BE2C (cell line): ENCODE data around the gene CR2.

Experiments used
- DNase-seq: peaks from one replicate; pipeline ENCODE4 v3.0.0-alpha.2; 2020
- H3K27me3 ChIP-seq: fragments of 250-450 bp; sonication (Bioruptor Pico); 2 replicates; pipeline ENCODE4 v1.5.1; 2020; ENCODE audit warnings: mild to moderate bottlenecking
- H3K36me3 ChIP-seq: fragments of 250-450 bp; sonication (Bioruptor Pico); 2 replicates; pipeline ENCODE4 v1.5.1; 2020; ENCODE audit warnings: mild to moderate bottlenecking
- H3K4me1 ChIP-seq: fragments of 250-450 bp; sonication (Bioruptor Pico); 2 replicates; pipeline ENCODE4 v1.5.1; 2020
- H3K4me3 ChIP-seq: 2 replicates; pipeline ENCODE4 v1.5.1; 2011; ENCODE audit warnings: low read depth, low read length
- H3K9me3 ChIP-seq: fragments of 250-450 bp; sonication (Bioruptor Pico); 2 replicates; pipeline ENCODE4 v1.5.1; 2020
- TF ChIP-seq, protein P1 (sequence below): IDR thresholded peaks from 2 replicates; pipeline ENCODE4 v1.5.1; 2012; ENCODE audit warnings: mild to moderate bottlenecking, low read depth, low read length

Gene CR2

DNA sequence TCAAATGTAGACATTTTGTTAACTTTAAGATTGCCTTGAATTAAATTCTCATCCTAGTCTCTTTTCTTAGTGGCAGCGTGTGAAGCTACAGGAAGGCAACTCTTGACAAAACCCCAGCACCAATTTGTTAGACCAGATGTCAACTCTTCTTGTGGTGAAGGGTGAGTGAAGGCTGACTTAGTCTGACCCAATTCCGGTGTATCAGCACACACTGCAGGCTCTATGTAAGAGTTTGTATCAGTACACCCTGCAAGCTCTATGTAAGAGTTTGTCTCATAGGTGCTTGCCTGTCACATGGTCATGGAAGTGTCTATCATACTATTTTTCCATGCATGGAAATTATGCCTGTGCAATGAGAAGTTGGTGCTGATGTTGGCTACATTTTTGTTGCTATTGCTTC is 16.8 kb downstream of the CR2 start:
- Histone ChIP-seq H3K4me3 (no peak overlapping the region), H3K4me1 (no peaks in the 10 kb centered on the region), H3K36me3 (no peaks in the 10 kb centered on the region), H3K27me3 (peaks cover 51% of the 10 kb centered on the region), H3K9me3 (no peaks in the 10 kb centered on the region)
- DNase-seq, result no peak
- TF ChIP-seq, protein P1, sequence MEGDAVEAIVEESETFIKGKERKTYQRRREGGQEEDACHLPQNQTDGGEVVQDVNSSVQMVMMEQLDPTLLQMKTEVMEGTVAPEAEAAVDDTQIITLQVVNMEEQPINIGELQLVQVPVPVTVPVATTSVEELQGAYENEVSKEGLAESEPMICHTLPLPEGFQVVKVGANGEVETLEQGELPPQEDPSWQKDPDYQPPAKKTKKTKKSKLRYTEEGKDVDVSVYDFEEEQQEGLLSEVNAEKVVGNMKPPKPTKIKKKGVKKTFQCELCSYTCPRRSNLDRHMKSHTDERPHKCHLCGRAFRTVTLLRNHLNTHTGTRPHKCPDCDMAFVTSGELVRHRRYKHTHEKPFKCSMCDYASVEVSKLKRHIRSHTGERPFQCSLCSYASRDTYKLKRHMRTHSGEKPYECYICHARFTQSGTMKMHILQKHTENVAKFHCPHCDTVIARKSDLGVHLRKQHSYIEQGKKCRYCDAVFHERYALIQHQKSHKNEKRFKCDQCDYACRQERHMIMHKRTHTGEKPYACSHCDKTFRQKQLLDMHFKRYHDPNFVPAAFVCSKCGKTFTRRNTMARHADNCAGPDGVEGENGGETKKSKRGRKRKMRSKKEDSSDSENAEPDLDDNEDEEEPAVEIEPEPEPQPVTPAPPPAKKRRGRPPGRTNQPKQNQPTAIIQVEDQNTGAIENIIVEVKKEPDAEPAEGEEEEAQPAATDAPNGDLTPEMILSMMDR, result no peak

DNA sequence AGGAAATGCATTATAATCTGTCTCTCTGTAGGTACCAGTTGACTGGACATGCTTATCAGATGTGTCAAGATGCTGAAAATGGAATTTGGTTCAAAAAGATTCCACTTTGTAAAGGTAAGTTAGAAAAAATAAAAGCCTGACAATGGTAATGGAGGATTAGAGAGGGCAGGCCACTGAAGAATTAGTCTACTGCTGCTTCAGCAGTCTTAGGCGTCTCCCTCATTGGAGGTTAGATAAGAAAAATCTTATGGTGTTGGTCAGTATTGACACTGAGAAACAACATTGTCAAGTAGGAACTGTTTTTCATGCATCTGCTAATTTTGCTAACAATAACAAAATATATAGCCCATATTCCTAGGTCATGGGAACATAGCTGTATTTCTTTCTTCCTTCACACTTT is 20.1 kb downstream of the CR2 start:
- H3K36me3 ChIP-seq, result no peaks in the 10 kb centered on the region
- no peaks in the 10 kb centered on the region for H3K4me1 ChIP-seq
- TF ChIP-seq, protein P1, result no peak
- H3K4me3 ChIP-seq, result no peak overlapping the region
- no peak for DNase-seq
- peaks cover 35% of the 10 kb centered on the region for H3K27me3 ChIP-seq
- no peaks in the 10 kb centered on the region for H3K9me3 ChIP-seq

DNA sequence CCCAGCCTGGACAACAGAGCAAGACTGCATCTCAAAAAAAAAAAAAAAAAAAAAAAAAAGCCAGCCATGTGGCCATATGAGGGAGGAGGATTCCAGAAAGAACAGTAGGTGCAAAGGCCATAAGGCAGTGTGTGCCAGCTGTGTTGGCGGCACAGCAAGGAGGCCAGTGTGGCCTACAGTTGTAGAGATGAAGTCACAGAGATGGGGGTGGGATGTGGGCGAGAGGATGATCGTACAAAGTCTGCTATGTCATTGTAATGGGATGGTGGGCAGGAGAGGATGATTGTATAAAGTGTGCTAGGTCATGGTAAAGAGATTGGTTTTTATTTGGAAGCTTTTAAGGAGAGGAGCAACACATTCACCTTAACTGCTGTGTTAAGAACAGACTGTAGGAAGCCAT is 32.1 kb downstream of the CR2 start:
- no peaks in the 10 kb centered on the region for H3K36me3 ChIP-seq
- DNase-seq, result no peak
- peaks cover 63% of the 10 kb centered on the region for H3K27me3 ChIP-seq
- no peaks in the 10 kb centered on the region for H3K9me3 ChIP-seq
- TF ChIP-seq, protein P1, result no peak
- H3K4me1 ChIP-seq, result no peaks in the 10 kb centered on the region
- no peak overlapping the region for H3K4me3 ChIP-seq

DNA sequence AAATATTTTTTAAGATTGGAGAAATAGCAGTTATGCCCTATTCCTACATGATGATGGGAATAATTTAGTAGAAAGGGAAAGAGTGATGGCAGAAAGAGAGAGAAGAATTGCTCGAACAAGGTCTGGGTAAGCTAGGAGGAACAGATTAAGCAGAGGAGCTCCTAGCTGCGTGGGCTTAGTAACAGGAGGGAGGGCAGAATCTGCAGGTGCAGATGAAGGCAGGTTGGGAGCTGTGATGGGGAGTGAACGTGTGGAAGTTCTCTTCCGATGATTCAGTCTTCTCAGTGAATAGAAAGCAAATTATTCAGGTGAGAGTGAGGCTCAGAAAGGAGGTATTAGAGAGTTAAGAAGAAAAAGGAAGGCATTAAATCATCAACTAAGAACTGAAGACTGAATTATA is 33.5 kb downstream of the CR2 start:
- no peaks in the 10 kb centered on the region for H3K9me3 ChIP-seq
- DNase-seq, result no peak
- H3K4me1 ChIP-seq, result no peaks in the 10 kb centered on the region
- peaks cover 63% of the 10 kb centered on the region for H3K27me3 ChIP-seq
- TF ChIP-seq, protein P1, result no peak
- no peak overlapping the region for H3K4me3 ChIP-seq
- H3K36me3 ChIP-seq, result no peaks in the 10 kb centered on the region

DNA sequence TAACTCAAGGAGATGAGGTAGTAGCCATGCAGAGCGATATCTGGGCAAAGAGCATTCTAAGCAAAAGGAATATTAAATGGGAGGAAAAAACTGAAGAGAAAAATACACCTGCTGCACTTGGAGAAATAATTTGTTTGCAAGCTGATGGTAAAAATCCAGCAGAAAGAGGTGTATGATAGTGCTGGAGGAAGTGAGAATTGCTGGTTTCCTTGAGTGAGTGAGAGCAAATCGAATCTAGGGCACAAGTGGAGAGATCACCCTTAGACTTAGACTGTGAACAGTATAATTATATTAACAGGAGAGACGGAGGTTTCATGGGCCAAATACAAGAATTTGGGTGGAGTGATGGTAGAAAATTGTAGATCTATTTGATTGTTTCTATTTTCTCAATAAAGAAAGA is 39.1 kb downstream of the CR2 start:
- Histone ChIP-seq H3K36me3 (no peaks in the 10 kb centered on the region), H3K4me1 (no peaks in the 10 kb centered on the region), H3K9me3 (no peaks in the 10 kb centered on the region), H3K27me3 (peaks cover 61% of the 10 kb centered on the region), H3K4me3 (no peak overlapping the region)
- TF ChIP-seq, protein P1, result no peak
- no peak for DNase-seq

DNA sequence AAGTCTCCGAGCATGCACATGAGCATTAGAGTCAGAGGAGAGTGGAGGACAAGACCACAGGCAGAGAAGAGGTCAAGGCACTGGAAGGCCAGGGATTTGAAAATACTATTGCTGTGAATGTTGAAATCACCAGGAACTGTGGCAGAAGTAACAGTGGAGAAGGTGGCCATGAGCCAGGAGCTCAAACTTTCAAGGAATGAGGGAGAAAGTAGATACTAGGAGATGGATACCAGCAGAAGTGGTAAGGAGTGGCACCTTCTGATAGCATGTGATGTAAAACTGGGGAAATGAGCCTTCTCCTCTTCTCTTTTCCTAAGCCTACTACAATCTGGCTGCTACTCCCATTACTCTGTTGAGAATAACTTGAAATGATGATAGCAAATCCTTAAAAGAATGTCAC is 40.0 kb downstream of the CR2 start:
- H3K4me3 ChIP-seq, result no peak overlapping the region
- no peaks in the 10 kb centered on the region for H3K9me3 ChIP-seq
- H3K27me3 ChIP-seq, result peaks cover 62% of the 10 kb centered on the region
- no peaks in the 10 kb centered on the region for H3K4me1 ChIP-seq
- no peak for DNase-seq
- H3K36me3 ChIP-seq, result no peaks in the 10 kb centered on the region
- TF ChIP-seq, protein P1, result no peak
